Stimulated activated CD8-positive, alpha-beta memory T cell treated with anti-CD3 and anti-CD28 coated beads, Interleukin-15, amount 100 ng/mL, for 1 hour (primary cell): ENCODE results near the gene TPM1.
"Not testable (repeated sequence)": the region's sequence is repeated elsewhere in the genome, so short reads cannot be mapped to it uniquely, and the experiment has no call there.

Source experiments
- DNase-seq: peaks from one replicate; pipeline ENCODE4 v3.0.0-alpha.2; 2020; ENCODE audit warnings: low read depth

Gene TPM1

GRCh38 chr15:63075984-63076713, 33.6 kb downstream of the TPM1 start:
- no peak for DNase-seq

DNA sequence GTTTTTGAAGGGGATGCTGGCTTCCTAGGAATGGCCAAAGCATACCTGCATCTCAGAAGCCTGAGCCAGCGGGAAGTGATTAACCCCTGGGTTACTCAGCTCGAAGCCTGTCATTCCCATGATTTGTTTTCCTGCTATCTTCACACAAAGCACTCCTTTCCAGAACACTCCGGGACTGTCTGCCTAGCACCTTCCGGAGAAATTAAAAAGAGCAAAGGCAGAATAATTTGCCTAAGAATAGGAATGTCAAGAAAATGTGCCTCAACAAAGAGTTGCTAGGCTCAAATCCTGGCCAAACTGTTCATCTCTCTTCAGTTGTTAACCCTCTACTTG, 34.1 kb downstream of the TPM1 start:
- DNase-seq: no peak

- no peak for DNase-seq
These were observed 35.4 kb downstream of the TPM1 start for GRCh38 chr15:63077952-63078351.

DNA sequence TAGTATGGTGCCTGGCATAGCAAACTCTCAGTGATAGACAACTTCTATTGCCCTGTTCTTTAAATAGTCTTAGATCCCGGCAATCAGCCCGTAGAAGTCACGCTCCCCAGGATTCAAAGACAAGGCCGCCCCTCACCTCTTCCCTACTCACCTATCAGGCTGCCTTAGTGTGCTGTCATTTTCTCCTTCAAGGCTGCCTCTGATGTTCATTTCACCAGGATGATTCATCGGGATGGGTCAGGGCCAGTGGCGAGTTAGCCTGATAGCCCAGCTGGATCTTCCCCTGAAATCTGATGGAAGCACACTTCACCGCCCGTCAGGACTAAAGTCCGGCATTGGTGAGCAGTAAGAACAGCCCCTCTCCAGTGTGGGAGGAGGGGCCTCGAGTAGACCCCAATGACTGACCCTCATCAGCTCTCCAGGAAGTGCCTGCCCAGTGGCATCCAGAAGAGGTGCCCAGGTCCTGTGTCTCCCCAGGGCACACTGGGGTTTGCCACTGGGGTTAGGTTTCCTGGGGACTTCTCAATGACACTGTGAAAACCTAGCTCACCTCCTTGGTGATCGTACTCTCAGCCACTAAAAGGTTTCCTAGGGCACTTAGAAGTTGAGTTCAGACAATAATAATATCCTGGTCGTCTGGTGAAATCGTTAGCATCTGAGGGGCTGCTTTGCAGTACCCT, 37.5 kb downstream of the TPM1 start:
- no peak for DNase-seq

DNA sequence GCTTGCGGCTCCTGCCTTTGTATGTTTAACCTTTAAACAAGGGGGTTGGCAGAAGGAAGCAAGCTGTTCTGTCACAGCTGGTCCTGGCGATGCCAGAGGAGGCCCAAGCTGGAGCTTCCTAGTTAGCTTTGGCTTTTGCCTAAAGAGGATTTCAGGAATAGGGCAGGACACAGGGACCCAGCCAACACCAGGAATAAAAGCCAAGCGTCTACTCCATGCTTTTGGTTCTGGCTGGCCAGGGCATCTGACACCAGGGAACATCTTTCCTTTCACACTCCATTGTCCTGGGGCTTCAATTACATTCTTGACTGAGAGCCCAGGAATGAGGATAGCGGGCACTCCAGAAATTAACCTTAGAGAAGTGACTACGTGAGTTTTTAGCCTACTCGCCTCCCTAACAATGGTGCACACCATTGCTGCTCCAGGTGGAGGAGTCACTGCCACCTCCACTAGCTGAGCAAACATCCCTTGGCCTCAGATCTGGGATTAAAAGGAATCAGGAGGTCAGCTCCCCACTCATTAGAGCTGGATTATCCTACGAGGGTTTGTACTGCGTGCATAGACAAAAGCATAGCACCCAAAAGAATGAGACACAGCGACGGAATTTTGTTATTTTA, 38.2 kb downstream of the TPM1 start:
- no peak for DNase-seq

- no peak for DNase-seq
These were observed 39.8 kb downstream of the TPM1 start for GRCh38 chr15:63082366-63082765.

GRCh38 chr15:63083044-63083443, 40.5 kb downstream of the TPM1 start:
- DNase-seq: no peak

DNA sequence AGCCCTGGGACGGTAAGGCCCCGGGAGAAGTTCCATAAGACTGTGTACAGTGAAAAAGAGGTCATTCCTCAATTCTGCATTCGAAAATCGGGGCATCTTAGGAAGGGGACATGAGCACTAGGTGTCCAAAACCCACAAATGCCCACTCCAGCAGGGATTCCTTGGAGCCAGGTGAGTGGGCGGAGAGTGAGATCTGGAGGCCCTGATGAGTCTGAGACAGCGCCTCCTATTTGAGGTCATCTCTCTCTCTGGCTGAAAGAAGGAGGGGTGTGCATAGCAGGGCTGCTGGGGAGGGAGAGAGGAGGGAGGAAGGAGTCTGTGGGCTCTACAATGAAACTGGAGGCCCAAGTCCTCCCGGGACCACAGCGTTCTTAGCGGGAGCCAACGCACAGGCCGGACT, 41.0 kb downstream of the TPM1 start:
- DNase-seq: no peak

- no peak for DNase-seq
These were observed 42.3 kb downstream of the TPM1 start for GRCh38 chr15:63084806-63085205.

GRCh38 chr15:63085289-63085688, 42.7 kb downstream of the TPM1 start:
- DNase-seq: no peak

- DNase-seq: no peak
These were observed 43.7 kb downstream of the TPM1 start for GRCh38 chr15:63086271-63086670.

GRCh38 chr15:63086947-63087346, 44.4 kb downstream of the TPM1 start:
- no peak for DNase-seq

DNA sequence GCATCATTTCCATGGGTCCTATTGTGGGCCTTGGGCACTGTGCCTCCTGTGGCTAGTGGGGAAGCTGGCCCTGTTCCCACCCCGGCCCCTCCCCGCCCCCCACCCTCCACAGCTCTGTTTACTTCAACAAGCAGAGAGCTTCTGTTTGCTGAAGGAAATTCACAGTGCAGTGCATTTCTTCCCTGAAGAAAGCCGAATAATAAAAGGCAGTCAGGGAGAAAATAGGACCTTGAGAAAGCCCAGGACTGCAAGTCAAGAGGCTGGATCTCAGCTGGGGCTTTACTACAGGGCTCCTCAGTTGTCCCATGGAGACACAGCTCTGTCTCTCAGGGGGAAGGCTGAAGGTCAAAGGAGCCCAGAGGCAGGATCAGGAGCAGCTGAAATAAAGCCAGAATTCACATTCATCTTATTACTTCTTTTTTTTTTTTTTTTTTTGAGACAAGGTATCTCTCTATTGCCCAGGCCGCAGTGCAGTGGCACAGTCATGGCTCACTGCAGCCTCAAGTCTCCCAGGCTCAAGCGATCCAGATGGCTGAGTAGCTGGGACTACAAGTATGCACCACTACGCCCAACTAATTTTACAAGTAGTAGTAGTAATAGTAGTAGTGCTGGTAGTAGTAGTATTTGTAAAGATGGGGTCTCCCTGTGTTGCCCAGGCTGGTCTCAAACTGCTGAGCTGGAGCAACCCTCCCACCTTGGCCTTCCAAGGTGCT, 46.1 kb downstream of the TPM1 start:
- DNase-seq: no peak

DNA sequence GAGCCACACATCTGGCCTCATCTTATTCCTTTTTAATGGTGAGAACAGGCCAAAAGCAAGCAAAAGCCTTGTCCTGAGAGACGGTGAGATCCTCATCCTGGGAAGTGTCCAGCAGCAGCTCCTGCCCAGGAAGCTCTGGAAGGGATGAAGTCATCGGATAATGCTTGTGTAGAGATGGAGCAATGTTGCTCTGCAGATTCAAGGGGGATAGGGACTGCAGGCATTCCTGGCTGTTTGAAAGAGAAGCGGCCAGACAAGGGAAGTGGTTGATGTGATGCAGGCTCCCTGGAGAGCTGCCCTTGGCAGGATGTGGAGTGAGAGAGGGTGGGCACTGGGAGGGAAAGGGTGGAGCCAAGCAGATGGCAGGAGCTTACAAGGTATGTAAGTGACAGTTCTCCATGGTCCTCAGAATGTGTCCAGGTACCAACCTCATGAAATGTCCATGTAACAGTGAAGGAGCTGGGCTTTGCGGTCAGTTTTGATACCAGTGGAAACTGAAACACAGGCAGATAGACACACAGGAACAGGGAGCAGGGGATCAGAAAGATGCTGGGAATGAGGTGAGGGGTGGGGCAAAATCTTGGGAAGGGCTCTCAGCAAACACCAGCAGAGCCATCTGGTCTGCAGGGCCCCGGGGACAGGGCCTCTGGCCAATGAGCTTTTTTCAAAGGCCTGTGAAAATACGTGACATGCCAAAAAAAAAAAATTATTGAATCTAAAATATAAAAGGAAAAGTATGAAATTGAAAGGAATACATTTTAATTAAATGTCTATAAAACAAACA, 46.9 kb downstream of the TPM1 start:
- DNase-seq: no peak

DNA sequence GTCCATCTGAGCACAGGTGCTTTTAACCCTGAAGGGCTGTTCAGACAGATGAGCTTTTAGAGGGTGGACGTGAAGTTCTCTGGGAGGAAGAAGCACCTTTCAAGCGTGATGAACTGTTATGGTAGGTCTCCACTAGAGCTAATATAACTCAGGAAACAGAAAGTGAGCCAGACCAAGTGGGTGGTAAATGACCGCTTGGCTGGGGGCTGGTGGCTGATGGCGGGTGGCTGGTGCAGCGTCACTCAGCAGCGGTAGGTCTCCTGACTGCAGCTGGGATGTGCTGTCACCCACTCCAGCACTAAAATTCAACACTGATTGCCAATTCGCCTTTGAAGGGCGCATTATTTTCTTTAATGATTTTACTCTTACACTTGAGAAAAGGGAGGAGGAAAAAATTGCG, 47.9 kb downstream of the TPM1 start:
- no peak for DNase-seq

DNA sequence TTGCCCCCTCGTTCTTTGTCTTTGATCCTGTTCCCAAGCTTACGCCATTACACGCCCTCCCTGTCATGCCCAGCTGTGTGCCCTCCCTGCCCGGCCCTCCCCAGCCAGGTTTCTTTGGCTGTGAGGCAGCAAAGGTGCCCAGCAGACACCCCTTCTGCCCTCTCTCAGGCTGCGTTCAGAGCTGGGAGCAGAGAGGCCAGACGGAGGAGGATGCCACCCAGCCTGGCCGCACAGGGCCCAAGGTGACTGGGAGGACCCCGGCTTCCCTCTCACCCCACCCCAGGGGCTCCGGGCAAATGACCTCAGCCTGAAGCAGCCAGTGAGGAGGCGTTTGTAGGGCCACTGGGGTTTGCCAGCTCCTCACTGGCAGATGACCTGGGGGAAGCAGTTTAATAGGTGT, 48.3 kb downstream of the TPM1 start:
- no peak for DNase-seq

DNA sequence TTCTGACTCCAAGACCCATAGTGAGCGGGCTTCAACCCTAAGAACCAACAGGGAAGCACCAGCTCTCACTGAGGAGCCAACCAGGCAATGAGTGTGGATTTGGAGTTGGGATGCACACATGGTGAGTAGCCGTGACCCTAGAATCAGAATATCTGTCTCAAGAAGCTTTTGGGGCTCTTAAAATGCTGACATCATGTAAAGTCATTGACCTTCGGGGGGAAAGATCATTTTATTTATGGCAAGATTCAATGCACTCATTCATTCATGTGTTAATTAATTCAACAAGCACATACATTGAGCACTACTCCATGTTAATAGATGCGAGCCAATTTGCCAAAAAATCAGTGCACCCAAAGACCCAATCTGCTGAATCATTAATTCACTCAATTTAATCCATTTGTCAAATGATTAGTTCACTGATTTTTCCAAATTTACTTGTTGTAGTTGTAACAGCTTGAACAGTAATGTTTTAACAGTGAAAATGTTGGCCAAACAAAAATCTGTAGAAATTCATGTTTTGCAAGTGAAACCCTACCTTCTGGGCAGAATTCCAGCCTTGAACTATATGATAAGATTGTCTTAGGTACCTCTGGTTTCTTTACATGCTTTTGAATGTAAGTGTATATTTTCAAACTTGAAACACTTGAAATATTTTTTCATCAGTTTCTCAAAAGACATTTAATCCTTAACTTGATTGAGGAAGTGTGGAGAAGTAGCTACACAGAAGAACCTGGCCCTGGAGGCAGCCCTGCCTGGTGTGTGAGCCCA, 49.3 kb downstream of the TPM1 start:
- DNase-seq: no peak

DNA sequence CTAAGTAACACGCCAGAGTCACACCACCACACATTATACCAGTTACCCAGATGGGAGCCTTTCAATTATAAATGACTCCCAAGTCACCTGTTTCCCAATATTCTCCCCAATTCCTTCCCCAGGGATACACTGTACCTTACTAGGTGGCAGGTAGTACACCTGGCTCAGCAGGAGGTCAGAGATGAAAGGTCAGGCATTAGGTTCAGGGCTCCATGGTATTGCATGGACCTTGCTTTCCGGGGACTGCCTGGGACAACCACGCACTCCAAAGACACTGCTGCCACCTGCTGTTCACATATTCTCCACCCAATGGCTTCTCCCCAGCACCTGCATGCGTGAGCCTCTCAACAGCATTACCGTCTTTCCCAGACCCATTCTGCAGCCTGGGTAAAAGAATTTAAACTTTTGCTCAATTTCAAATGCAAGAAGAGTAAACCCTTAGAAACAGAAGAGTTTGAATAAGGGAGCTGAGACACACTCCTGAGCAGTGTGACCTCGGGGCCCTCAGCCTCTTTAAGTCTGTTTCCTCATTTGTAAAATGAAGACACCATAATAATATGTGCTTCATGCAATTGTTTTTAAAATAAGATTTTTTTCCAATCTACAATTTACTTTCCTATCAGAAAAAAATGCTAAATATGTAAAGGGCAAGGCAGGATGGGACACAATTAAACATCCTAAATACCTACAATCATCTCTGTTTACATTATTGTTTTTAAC, 51.1 kb downstream of the TPM1 start:
- peak; percentile 60 for DNase-seq

DNA sequence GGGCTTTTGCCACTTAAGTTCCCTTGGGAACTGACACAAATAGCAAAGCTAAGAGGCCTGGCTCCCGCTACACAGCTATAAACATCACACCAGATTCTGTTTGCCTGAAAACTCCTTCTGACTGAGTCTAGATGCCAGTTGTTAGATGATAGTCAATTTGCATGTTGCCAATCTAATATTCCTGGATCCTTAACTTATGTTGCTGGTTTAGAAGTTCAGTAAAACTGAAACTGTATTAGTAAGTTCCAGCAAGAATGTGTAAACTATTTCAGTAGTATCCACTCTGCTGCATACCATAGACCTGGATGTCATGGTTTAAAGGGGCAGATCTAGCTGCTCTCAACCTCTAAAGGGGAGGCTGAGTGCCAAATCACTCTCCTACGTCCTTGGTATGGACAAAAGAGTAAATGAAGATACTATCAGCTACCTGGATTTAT, 52.0 kb downstream of the TPM1 start:
- no peak for DNase-seq

- no peak for DNase-seq
These were observed 53.6 kb downstream of the TPM1 start for GRCh38 chr15:63096178-63096577.

DNA sequence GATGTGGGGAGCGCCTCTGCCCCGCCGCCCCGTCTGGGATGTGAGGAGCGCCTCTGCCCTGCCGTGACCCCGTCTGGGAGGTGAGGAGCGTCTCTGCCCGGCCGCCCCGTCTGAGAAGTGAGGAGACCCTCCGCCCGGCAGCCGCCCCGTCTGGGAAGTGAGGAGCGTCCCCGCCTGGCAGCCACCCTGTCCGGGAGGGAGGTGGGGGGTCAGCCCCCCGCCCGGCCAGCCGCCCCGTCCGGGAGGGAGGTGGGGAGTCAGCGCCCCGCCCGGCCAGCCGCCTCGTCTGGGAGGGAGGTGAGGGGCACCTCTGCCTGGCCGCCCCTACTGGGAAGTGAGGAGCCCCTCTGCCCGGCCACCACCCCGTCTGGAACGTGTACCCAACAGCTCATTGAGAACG, 56.4 kb downstream of the TPM1 start:
- not testable (repeated sequence) for DNase-seq
